Measurements from ENCODE around the gene IGSF6. TPM values are rescaled to one million over a fixed set of nuclear protein-coding genes. Genes with fewer than 3 reads are reported as not detected.

The IGSF6 gene
- total RNA-seq, 1 experiment from 2014 or later: not detected

DNA sequence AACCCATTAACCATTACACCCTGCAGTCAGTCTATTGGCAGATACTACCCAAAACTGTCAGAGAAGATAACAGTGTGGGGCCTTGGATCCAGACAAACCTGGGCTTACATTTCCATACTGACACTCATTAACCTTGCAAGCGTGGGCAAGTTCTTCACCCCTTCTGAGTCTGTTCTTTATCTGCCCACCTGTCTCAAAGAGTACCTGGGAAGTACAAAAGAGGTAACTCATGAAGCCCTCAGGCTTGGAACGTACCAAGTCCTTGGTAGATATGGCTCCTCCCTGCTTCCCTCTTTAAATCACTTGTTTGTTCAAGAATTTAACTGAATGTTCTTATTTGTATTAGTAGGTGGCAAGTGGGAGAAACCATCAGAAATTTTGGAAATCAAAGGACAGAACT is 2.5 kb upstream of the IGSF6 start:
- H3K36me3 Mint-ChIP-seq (ENCODE audit: insufficient read depth in 1 of 3, low read depth in 3 of 3): peaks cover 2 to 7% (median 4%) of the 10 kb centered on the region in 3 experiments; a peak in 4 of 7 replicates
- H4K8ac ChIP-seq (replicated peaks; ENCODE audit: insufficient read length, low read depth, low read length): no peak overlapping the region
- no peak overlapping the region for H2BK120ac ChIP-seq (ENCODE audit: low read depth, low read length, poor library complexity, severe bottlenecking)
- H3K27me3 Mint-ChIP-seq (ENCODE audit: low read depth): no peaks in the 10 kb centered on the region; the same call in 1 of the 2 replicates
- H3K4me3 Mint-ChIP-seq: no peak overlapping the region
- no peaks in the 10 kb centered on the region for H3K23me2 ChIP-seq (ENCODE audit: insufficient read length, low read depth, low read length, poor library complexity, severe bottlenecking)
- H2BK20ac ChIP-seq (ENCODE audit: low read depth, low read length, poor library complexity, severe bottlenecking): no peak overlapping the region
- no peak overlapping the region for H3K27ac ChIP-seq (ENCODE audit: insufficient read length, low read depth, low read length)
- no peak for TF ChIP-seq CTCF (conservative IDR thresholded peaks at IDR 0.05)
- WGBS (ENCODE audit: extremely low coverage, insufficient read length, low lambda C conversion rate): no CpG with 5 or more reads among the region's 2 CpGs
- H2AFZ ChIP-seq (ENCODE audit: low read length): no peak overlapping the region
- no peak overlapping the region for H3K4ac ChIP-seq (ENCODE audit: low read depth, low read length)
- no peak for DNase-seq
- no peaks in the 10 kb centered on the region for H3K9me3 ChIP-seq (ENCODE audit: control insufficient read depth, low read depth, low read length)
- H4K91ac ChIP-seq (ENCODE audit: insufficient read length, low read depth, low read length): no peak overlapping the region
- no peak overlapping the region for H3K9ac ChIP-seq (ENCODE audit: extremely low read depth, insufficient read length, low read length)
- H3K18ac ChIP-seq (ENCODE audit: insufficient read length, low read depth, low read length): no peak overlapping the region
- no peaks in the 10 kb centered on the region for H3K27me3 ChIP-seq (ENCODE audit: insufficient read depth, low read length)
- no peak overlapping the region for H4K5ac ChIP-seq (ENCODE audit: insufficient read length, low read depth, low read length)
- no peak overlapping the region for H2BK5ac ChIP-seq (ENCODE audit: insufficient read length, low read length)
- no peak overlapping the region for H3K56ac ChIP-seq (ENCODE audit: insufficient read length, low read depth, low read length)
- H3K4me2 ChIP-seq (ENCODE audit: insufficient read depth, insufficient read length, low read length): no peak overlapping the region
- peaks cover 2% of the 10 kb centered on the region; the same call in 1 of the 2 replicates for H3K4me1 ChIP-seq (ENCODE audit: insufficient read depth, low read length)
- no peak overlapping the region for H3K27ac Mint-ChIP-seq
- no peak overlapping the region for H2AK5ac ChIP-seq (ENCODE audit: insufficient read length, low read length)
- peaks cover 2 to 9% of the 10 kb centered on the region in 2 experiments; a peak in 1 of 4 replicates for H3K4me1 Mint-ChIP-seq
- H3K79me2 ChIP-seq (ENCODE audit: insufficient read depth, low read length): no peaks in the 10 kb centered on the region
- H4K20me1 ChIP-seq (ENCODE audit: control insufficient read depth, insufficient read depth, insufficient read length): no peaks in the 10 kb centered on the region
- no peak overlapping the region for H2BK15ac ChIP-seq (ENCODE audit: low read depth, low read length)
- no peak overlapping the region for H3K14ac ChIP-seq (ENCODE audit: insufficient read depth, low read length)
- no peak overlapping the region for H3T11ph ChIP-seq (ENCODE audit: low read length)
- no peak overlapping the region for H3K23ac ChIP-seq (ENCODE audit: insufficient read length, low read depth, low read length)
- no peaks in the 10 kb centered on the region for H3K9me3 Mint-ChIP-seq
- H2BK12ac ChIP-seq (ENCODE audit: insufficient read length, low read depth, low read length): no peak overlapping the region
- no peaks in the 10 kb centered on the region for H3K79me1 ChIP-seq (ENCODE audit: insufficient read depth, low read depth, low read length, poor library complexity, severe bottlenecking)
